ENCODE data around the gene MCCC2. TPM values are rescaled to one million over a fixed set of nuclear protein-coding genes. Genes with fewer than 3 reads are reported as not detected.

The MCCC2 gene
- total RNA-seq, 1 donor from 2014 or later = 31.7 TPM

- Mint-ChIP-seq H3K9me3 (ENCODE audit: unreplicated experiment) (no peaks in the 10 kb centered on the region), H3K36me3 (ENCODE audit: low read depth, unreplicated experiment) (no peaks in the 10 kb centered on the region), H3K27me3 (ENCODE audit: low read depth, unreplicated experiment) (peaks cover 21% of the 10 kb centered on the region), H3K4me3 (ENCODE audit: unreplicated experiment) (no peak overlapping the region), H3K4me1 (ENCODE audit: low read depth, unreplicated experiment) (no peaks in the 10 kb centered on the region), H3K27ac (ENCODE audit: unreplicated experiment) (no peak overlapping the region)
- peaks cover 10% of the 10 kb centered on the region for H3K27me3 ChIP-seq (ENCODE audit: insufficient read depth, low read length)
- TF ChIP-seq, protein P1, sequence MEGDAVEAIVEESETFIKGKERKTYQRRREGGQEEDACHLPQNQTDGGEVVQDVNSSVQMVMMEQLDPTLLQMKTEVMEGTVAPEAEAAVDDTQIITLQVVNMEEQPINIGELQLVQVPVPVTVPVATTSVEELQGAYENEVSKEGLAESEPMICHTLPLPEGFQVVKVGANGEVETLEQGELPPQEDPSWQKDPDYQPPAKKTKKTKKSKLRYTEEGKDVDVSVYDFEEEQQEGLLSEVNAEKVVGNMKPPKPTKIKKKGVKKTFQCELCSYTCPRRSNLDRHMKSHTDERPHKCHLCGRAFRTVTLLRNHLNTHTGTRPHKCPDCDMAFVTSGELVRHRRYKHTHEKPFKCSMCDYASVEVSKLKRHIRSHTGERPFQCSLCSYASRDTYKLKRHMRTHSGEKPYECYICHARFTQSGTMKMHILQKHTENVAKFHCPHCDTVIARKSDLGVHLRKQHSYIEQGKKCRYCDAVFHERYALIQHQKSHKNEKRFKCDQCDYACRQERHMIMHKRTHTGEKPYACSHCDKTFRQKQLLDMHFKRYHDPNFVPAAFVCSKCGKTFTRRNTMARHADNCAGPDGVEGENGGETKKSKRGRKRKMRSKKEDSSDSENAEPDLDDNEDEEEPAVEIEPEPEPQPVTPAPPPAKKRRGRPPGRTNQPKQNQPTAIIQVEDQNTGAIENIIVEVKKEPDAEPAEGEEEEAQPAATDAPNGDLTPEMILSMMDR (IDR thresholded peaks at IDR 0.05; ENCODE audit: insufficient read depth, low read depth, low read length) = no peak
- TF ChIP-seq EZH2 (IDR thresholded peaks at IDR 0.05; ENCODE audit: insufficient read depth, low read length) = no peak
- H3K4me3 ChIP-seq (ENCODE audit: insufficient read depth, low read depth, low read length) = no peak overlapping the region
- H3K9me3 ChIP-seq (ENCODE audit: insufficient read depth, low read depth, low read length) = no peaks in the 10 kb centered on the region
- H3K36me3 ChIP-seq (ENCODE audit: insufficient read depth, low read length) = no peaks in the 10 kb centered on the region
- H3K79me2 ChIP-seq (ENCODE audit: insufficient read depth, low read length) = no peaks in the 10 kb centered on the region
- DNase-seq (ENCODE audit: low read depth) (no peak), FAIRE-seq (no peak)
- H2AFZ ChIP-seq (ENCODE audit: low read depth, low read length) = no peak overlapping the region
- no peak overlapping the region for H3K9ac ChIP-seq (ENCODE audit: low read length)
- no peak overlapping the region for H3K4me2 ChIP-seq (ENCODE audit: low read length)
- no peak overlapping the region for H3K27ac ChIP-seq (ENCODE audit: low read depth, low read length)
- H3K4me1 ChIP-seq (ENCODE audit: insufficient read depth, low read length) = no peaks in the 10 kb centered on the region
- H4K20me1 ChIP-seq (ENCODE audit: insufficient read depth, low read length) = no peaks in the 10 kb centered on the region
Observed at GRCh38 chr5:71677977-71678376, 90.8 kb downstream of the MCCC2 start.

DNA sequence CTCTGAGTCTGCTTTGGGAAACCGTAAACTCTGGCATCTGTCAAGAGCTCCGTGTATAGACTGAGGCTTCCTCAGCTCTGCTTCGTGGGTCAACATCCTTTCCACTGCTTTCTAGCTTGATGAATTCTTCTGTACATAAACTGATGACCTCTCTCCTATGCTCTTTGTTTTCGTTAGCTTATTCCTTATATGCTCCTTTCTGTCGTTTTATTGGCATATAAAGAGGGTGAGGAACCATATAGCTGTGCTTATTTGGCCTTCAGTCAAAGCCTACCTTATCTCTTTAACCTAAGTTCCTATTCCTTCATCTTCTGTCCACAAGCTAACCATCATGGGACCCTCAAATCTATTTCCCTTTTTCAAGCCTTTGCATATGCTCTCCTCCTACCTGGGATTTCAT lies 92.6 kb downstream of the MCCC2 start:
- no peaks in the 10 kb centered on the region for H3K79me2 ChIP-seq (ENCODE audit: insufficient read depth, low read length)
- no peak overlapping the region for H3K27ac Mint-ChIP-seq (ENCODE audit: unreplicated experiment)

DNA sequence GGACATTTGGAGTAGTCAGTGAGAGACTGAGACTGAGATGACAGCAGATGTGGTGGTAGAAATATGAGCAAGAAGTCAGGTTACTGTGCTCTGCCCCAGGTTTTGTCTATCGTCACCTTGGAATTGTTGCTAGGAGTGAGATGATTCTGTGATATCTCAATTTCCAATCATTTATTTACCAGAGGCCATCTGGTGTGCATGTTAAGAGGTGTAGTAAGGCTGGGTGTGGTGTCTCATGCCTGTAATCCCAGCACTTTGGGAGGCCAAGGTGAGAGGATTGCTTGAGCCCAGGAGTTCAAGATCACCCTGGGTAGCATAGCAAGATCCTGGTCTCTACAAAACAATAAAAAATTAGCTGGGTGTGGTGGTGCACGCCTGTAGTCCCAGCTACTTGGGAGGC lies 93.4 kb downstream of the MCCC2 start:
- no peaks in the 10 kb centered on the region for H3K36me3 Mint-ChIP-seq (ENCODE audit: low read depth, unreplicated experiment)
- no peak for TF ChIP-seq EZH2 (IDR thresholded peaks at IDR 0.05; ENCODE audit: insufficient read depth, low read length)
- TF ChIP-seq, protein P1 (IDR thresholded peaks at IDR 0.05; ENCODE audit: insufficient read depth, low read depth, low read length) = no peak
- H2AFZ ChIP-seq (ENCODE audit: low read depth, low read length) = no peak overlapping the region
- peaks cover 5% of the 10 kb centered on the region for H3K27me3 ChIP-seq (ENCODE audit: insufficient read depth, low read length)
- no peak overlapping the region for H3K4me3 ChIP-seq (ENCODE audit: insufficient read depth, low read depth, low read length)
- no peaks in the 10 kb centered on the region for H3K36me3 ChIP-seq (ENCODE audit: insufficient read depth, low read length)
- no peak overlapping the region for H3K9ac ChIP-seq (ENCODE audit: low read length)
- H3K27me3 Mint-ChIP-seq (ENCODE audit: low read depth, unreplicated experiment) = peaks cover 26% of the 10 kb centered on the region
- no peak overlapping the region for H3K27ac Mint-ChIP-seq (ENCODE audit: unreplicated experiment)
- no peak for FAIRE-seq
- no peaks in the 10 kb centered on the region for H4K20me1 ChIP-seq (ENCODE audit: insufficient read depth, low read length)
- H3K4me1 Mint-ChIP-seq (ENCODE audit: low read depth, unreplicated experiment) = no peaks in the 10 kb centered on the region
- peaks cover 5% of the 10 kb centered on the region for H3K9me3 Mint-ChIP-seq (ENCODE audit: unreplicated experiment)
- no peaks in the 10 kb centered on the region for H3K4me1 ChIP-seq (ENCODE audit: insufficient read depth, low read length)
- no peak overlapping the region for H3K4me2 ChIP-seq (ENCODE audit: low read length)
- no peaks in the 10 kb centered on the region for H3K9me3 ChIP-seq (ENCODE audit: insufficient read depth, low read depth, low read length)
- H3K27ac ChIP-seq (ENCODE audit: low read depth, low read length) = no peak overlapping the region
- H3K4me3 Mint-ChIP-seq (ENCODE audit: unreplicated experiment) = no peak overlapping the region
- no peaks in the 10 kb centered on the region for H3K79me2 ChIP-seq (ENCODE audit: insufficient read depth, low read length)
- no peak for DNase-seq (ENCODE audit: low read depth)

More for the DNA sequence above, 92.6 kb downstream of the MCCC2 start:
- H4K20me1 ChIP-seq (ENCODE audit: insufficient read depth, low read length) = no peaks in the 10 kb centered on the region
- H2AFZ ChIP-seq (ENCODE audit: low read depth, low read length) = no peak overlapping the region
- FAIRE-seq (no peak), DNase-seq (ENCODE audit: low read depth) (no peak)
- no peak overlapping the region for H3K9ac ChIP-seq (ENCODE audit: low read length)
- Mint-ChIP-seq H3K4me1 (ENCODE audit: low read depth, unreplicated experiment) (no peaks in the 10 kb centered on the region), H3K27me3 (ENCODE audit: low read depth, unreplicated experiment) (peaks cover 26% of the 10 kb centered on the region), H3K9me3 (ENCODE audit: unreplicated experiment) (peaks cover 2% of the 10 kb centered on the region), H3K36me3 (ENCODE audit: low read depth, unreplicated experiment) (no peaks in the 10 kb centered on the region), H3K4me3 (ENCODE audit: unreplicated experiment) (no peak overlapping the region)
- H3K9me3 ChIP-seq (ENCODE audit: insufficient read depth, low read depth, low read length) = no peaks in the 10 kb centered on the region
- no peak overlapping the region for H3K4me3 ChIP-seq (ENCODE audit: insufficient read depth, low read depth, low read length)
- peaks cover 5% of the 10 kb centered on the region for H3K27me3 ChIP-seq (ENCODE audit: insufficient read depth, low read length)
- H3K4me1 ChIP-seq (ENCODE audit: insufficient read depth, low read length) = no peaks in the 10 kb centered on the region
- TF ChIP-seq EZH2 (IDR thresholded peaks at IDR 0.05; ENCODE audit: insufficient read depth, low read length) = no peak
- TF ChIP-seq, protein P1 (IDR thresholded peaks at IDR 0.05; ENCODE audit: insufficient read depth, low read depth, low read length) = no peak
- H3K27ac ChIP-seq (ENCODE audit: low read depth, low read length) = no peak overlapping the region
- H3K4me2 ChIP-seq (ENCODE audit: low read length) = no peak overlapping the region
- H3K36me3 ChIP-seq (ENCODE audit: insufficient read depth, low read length) = no peaks in the 10 kb centered on the region

Data from astrocyte (in vitro differentiated cells and primary cell).